ENCODE data around the gene PPP2R2D. TPM values are rescaled to one million over a fixed set of nuclear protein-coding genes. Genes with fewer than 3 reads are reported as not detected.

The PPP2R2D gene
- total RNA-seq, 1 experiment from 2014 or later = 40.3 TPM

GRCh38 chr10:131858583-131859340 lies 42.0 kb upstream of the PPP2R2D start:
- ChIA-PET CTCF (no interaction called here), POLR2A (ENCODE audit: unreplicated experiment) (no interaction called here)
- Histone ChIP-seq H3K79me2 (ENCODE audit: low read length) (no peaks in the 10 kb centered on the region), H3K9me3 (ENCODE audit: low read length) (no peaks in the 10 kb centered on the region), H2AFZ (ENCODE audit: low read length) (no peak overlapping the region), H3F3A (ENCODE audit: low read length, unreplicated experiment) (no peaks in the 10 kb centered on the region), H3K27me3 (ENCODE audit: low read length) (peaks cover 50% of the 10 kb centered on the region), H3K4me3 (ENCODE audit: low read length) (no peak overlapping the region), H3K36me3 (ENCODE audit: low read depth, low read length) (no peaks in the 10 kb centered on the region), H4K20me1 (ENCODE audit: low read length) (no peaks in the 10 kb centered on the region), H3K4me1 (ENCODE audit: insufficient read depth, low read length) (no peaks in the 10 kb centered on the region), H3K4me2 (ENCODE audit: low read length) (no peak overlapping the region), H3K9me2 (replicated peaks; ENCODE audit: low read length) (no peaks in the 10 kb centered on the region), H3K27ac (ENCODE audit: low read length) (no peak overlapping the region), H3K9ac (ENCODE audit: low read length) (no peak overlapping the region)
- BruUV-seq (replicated peaks) = no TSS peak
- no peak for DNase-seq
- no peak for ATAC-seq
- intact Hi-C loops (cut with micrococcal nuclease) = no loop called here
- no peak for TF ChIP-seq CTCF (conservative IDR thresholded peaks at IDR 0.05; ENCODE audit: low read depth, low read length)
- TF ChIP-seq EZH2 (IDR thresholded peaks at IDR 0.05; ENCODE audit: low read length, unreplicated experiment) = no peak
- no peak for TF ChIP-seq EZH2phosphoT487 (IDR thresholded peaks at IDR 0.05; ENCODE audit: borderline replicate concordance, low read length)

GRCh38 chr10:131859341-131860020 lies 41.3 kb upstream of the PPP2R2D start:
- CTCF ChIA-PET = no interaction called here
- TF ChIP-seq EZH2phosphoT487 (IDR thresholded peaks at IDR 0.05; ENCODE audit: borderline replicate concordance, low read length) (no peak), CTCF (conservative IDR thresholded peaks at IDR 0.05; ENCODE audit: low read depth, low read length) (no peak), EZH2 (IDR thresholded peaks at IDR 0.05; ENCODE audit: low read length, unreplicated experiment) (no peak)
- H3K27ac ChIP-seq (ENCODE audit: low read length) = no peak overlapping the region
- intact Hi-C loops (cut with micrococcal nuclease) = no loop called here
- H2AFZ ChIP-seq (ENCODE audit: low read length) = no peak overlapping the region
- no peak overlapping the region for H3K9ac ChIP-seq (ENCODE audit: low read length)
- BruUV-seq (replicated peaks) = no TSS peak
- H3K36me3 ChIP-seq (ENCODE audit: low read depth, low read length) = no peaks in the 10 kb centered on the region
- DNase-seq (no peak), ATAC-seq (no peak)
- no peak overlapping the region for H3K4me3 ChIP-seq (ENCODE audit: low read length)
- no peaks in the 10 kb centered on the region for H3K9me3 ChIP-seq (ENCODE audit: low read length)
- no peaks in the 10 kb centered on the region for H3K9me2 ChIP-seq (replicated peaks; ENCODE audit: low read length)
- H4K20me1 ChIP-seq (ENCODE audit: low read length) = no peaks in the 10 kb centered on the region
- no peak overlapping the region for H3K4me2 ChIP-seq (ENCODE audit: low read length)
- peaks cover 46% of the 10 kb centered on the region for H3K27me3 ChIP-seq (ENCODE audit: low read length)
- H3F3A ChIP-seq (ENCODE audit: low read length, unreplicated experiment) = no peaks in the 10 kb centered on the region
- no peaks in the 10 kb centered on the region for H3K79me2 ChIP-seq (ENCODE audit: low read length)
- POLR2A ChIA-PET (ENCODE audit: unreplicated experiment) = no interaction called here
- H3K4me1 ChIP-seq (ENCODE audit: insufficient read depth, low read length) = no peaks in the 10 kb centered on the region

- H4K20me1 ChIP-seq (ENCODE audit: low read length) = no peaks in the 10 kb centered on the region
- no peaks in the 10 kb centered on the region for H3K9me2 ChIP-seq (replicated peaks; ENCODE audit: low read length)
- no peaks in the 10 kb centered on the region for H3K36me3 ChIP-seq (ENCODE audit: low read depth, low read length)
- H2AFZ ChIP-seq (ENCODE audit: low read length) = no peak overlapping the region
- intact Hi-C loops (cut with micrococcal nuclease) = no loop called here
- BruUV-seq (replicated peaks) = no TSS peak
- no peaks in the 10 kb centered on the region for H3K9me3 ChIP-seq (ENCODE audit: low read length)
- CTCF ChIA-PET = no interaction called here
- H3K27me3 ChIP-seq (ENCODE audit: low read length) = peaks cover 49% of the 10 kb centered on the region
- H3K4me2 ChIP-seq (ENCODE audit: low read length) = no peak overlapping the region
- no peaks in the 10 kb centered on the region for H3F3A ChIP-seq (ENCODE audit: low read length, unreplicated experiment)
- H3K79me2 ChIP-seq (ENCODE audit: low read length) = no peaks in the 10 kb centered on the region
- no peak overlapping the region for H3K4me3 ChIP-seq (ENCODE audit: low read length)
- ATAC-seq (no peak), DNase-seq (no peak)
- H3K4me1 ChIP-seq (ENCODE audit: insufficient read depth, low read length) = no peaks in the 10 kb centered on the region
- H3K9ac ChIP-seq (ENCODE audit: low read length) = no peak overlapping the region
- POLR2A ChIA-PET (ENCODE audit: unreplicated experiment) = no interaction called here
- no peak overlapping the region for H3K27ac ChIP-seq (ENCODE audit: low read length)
- TF ChIP-seq EZH2 (IDR thresholded peaks at IDR 0.05; ENCODE audit: low read length, unreplicated experiment) (no peak), EZH2phosphoT487 (IDR thresholded peaks at IDR 0.05; ENCODE audit: borderline replicate concordance, low read length) (no peak), CTCF (conservative IDR thresholded peaks at IDR 0.05; ENCODE audit: low read depth, low read length) (no peak)
Measured at GRCh38 chr10:131860311-131860710, 40.5 kb upstream of the PPP2R2D start.

Measured in PC-3 (cell line).